Measurements from ENCODE around the gene RBFOX2. TPM values are rescaled to one million over a fixed set of nuclear protein-coding genes. Genes with fewer than 3 reads are reported as not detected.

RBFOX2 gene
- total RNA-seq, 1 experiment from 2014 or later, result 81.1 TPM

DNA sequence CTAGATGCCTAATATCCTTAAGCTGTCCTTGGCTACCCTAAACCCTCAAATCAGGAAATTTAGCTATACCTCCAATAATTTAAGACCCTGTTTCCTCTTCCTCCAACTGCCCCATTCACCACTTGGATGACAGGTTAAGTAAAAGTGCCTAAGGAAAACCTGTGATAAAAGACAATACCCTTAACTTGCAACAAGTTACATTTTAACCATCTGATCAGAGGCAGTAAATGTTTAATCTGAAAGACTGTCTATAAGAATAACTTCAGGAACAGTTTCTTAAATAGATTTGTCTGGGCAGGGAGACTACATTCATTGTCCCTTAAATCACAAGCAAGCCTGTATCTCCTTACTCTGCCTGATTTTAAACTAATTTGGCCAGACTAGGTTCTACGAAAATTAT is 181.8 kb downstream of the RBFOX2 start:
- Histone ChIP-seq H3K4me1 (ENCODE audit: control insufficient read depth, insufficient read depth, low read length) (peaks cover 9% of the 10 kb centered on the region), H3K27ac (ENCODE audit: low read length) (no peak overlapping the region), H3K4me3 (ENCODE audit: low read depth in 2 of 2, low read length in 2 of 2) (no peak overlapping the region), H3K36me3 (ENCODE audit: control insufficient read depth, insufficient read depth, low read length) (no peaks in the 10 kb centered on the region), H3K27me3 (ENCODE audit: control insufficient read depth, insufficient read depth, low read length) (no peaks in the 10 kb centered on the region), H3K9me3 (ENCODE audit: control insufficient read depth, insufficient read depth, low read depth, low read length) (no peaks in the 10 kb centered on the region)
- ChIA-PET CTCF (no interaction called here), POLR2A (interaction anchor here (0.6 to 0.7 kb wide), 2 partner anchors 690 to 1016 kb away, joined by 4 read pairs; no protein-coding TSS in a partner anchor)
- DNase-seq (ENCODE audit: low read depth, low spot score) (no peak), ATAC-seq (no peak)
- intact Hi-C loops (cut with micrococcal nuclease; ENCODE audit: unreplicated experiment) (no loop called here), in situ Hi-C loops (cut with HindIII; ENCODE audit: low pct_unique_long_range_greater_than_20kb, low sequenced_read_pairs) (no loop called here)
- TF ChIP-seq, protein P1, sequence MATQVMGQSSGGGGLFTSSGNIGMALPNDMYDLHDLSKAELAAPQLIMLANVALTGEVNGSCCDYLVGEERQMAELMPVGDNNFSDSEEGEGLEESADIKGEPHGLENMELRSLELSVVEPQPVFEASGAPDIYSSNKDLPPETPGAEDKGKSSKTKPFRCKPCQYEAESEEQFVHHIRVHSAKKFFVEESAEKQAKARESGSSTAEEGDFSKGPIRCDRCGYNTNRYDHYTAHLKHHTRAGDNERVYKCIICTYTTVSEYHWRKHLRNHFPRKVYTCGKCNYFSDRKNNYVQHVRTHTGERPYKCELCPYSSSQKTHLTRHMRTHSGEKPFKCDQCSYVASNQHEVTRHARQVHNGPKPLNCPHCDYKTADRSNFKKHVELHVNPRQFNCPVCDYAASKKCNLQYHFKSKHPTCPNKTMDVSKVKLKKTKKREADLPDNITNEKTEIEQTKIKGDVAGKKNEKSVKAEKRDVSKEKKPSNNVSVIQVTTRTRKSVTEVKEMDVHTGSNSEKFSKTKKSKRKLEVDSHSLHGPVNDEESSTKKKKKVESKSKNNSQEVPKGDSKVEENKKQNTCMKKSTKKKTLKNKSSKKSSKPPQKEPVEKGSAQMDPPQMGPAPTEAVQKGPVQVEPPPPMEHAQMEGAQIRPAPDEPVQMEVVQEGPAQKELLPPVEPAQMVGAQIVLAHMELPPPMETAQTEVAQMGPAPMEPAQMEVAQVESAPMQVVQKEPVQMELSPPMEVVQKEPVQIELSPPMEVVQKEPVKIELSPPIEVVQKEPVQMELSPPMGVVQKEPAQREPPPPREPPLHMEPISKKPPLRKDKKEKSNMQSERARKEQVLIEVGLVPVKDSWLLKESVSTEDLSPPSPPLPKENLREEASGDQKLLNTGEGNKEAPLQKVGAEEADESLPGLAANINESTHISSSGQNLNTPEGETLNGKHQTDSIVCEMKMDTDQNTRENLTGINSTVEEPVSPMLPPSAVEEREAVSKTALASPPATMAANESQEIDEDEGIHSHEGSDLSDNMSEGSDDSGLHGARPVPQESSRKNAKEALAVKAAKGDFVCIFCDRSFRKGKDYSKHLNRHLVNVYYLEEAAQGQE (IDR thresholded peaks at IDR 0.05; ENCODE audit: insufficient read depth in 1 of 2, low read depth in 2 of 2, low read length in 1 of 2), result no peak
- TF ChIP-seq SIN3A (IDR thresholded peaks at IDR 0.05; ENCODE audit: borderline replicate concordance, insufficient read depth, low read depth, low read length) (no peak), TCF7L2 (IDR thresholded peaks at IDR 0.05; ENCODE audit: low read depth, low read length) (no peak), POLR2AphosphoS5 (IDR thresholded peaks at IDR 0.05; ENCODE audit: low read depth, low read length) (no peak)
- TF ChIP-seq, protein P2, sequence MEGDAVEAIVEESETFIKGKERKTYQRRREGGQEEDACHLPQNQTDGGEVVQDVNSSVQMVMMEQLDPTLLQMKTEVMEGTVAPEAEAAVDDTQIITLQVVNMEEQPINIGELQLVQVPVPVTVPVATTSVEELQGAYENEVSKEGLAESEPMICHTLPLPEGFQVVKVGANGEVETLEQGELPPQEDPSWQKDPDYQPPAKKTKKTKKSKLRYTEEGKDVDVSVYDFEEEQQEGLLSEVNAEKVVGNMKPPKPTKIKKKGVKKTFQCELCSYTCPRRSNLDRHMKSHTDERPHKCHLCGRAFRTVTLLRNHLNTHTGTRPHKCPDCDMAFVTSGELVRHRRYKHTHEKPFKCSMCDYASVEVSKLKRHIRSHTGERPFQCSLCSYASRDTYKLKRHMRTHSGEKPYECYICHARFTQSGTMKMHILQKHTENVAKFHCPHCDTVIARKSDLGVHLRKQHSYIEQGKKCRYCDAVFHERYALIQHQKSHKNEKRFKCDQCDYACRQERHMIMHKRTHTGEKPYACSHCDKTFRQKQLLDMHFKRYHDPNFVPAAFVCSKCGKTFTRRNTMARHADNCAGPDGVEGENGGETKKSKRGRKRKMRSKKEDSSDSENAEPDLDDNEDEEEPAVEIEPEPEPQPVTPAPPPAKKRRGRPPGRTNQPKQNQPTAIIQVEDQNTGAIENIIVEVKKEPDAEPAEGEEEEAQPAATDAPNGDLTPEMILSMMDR (IDR thresholded peaks at IDR 0.05), result no peak
- BruUV-seq (replicated peaks), result no TSS peak

DNA sequence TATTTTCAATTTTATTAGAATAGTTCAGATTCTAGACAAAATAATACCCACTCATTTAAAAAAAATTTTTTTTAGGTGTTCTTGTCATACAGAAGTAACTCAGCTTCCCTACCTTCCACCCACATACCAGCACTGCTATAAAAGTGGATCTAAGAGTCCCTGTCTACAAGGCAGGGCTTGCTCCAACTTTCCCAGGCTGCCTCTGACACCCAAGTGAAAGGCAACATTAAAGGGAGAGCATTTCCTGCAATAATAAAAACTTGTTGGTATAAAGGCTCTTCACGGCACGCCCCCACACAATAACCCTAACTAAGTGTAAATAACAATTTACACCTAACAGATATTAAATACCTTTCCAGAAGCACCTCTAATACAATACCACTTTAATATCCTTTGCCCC is 183.7 kb downstream of the RBFOX2 start:
- DNase-seq (ENCODE audit: low read depth, low spot score), result no peak
- Histone ChIP-seq H3K4me1 (ENCODE audit: control insufficient read depth, insufficient read depth, low read length) (peaks cover 9% of the 10 kb centered on the region), H3K36me3 (ENCODE audit: control insufficient read depth, insufficient read depth, low read length) (0 out of 2 replicates have a peak, but pooled peaks cover under 1% of the 10 kb centered on the region), H3K4me3 (ENCODE audit: low read depth in 2 of 2, low read length in 2 of 2) (no peak overlapping the region), H3K27ac (ENCODE audit: low read length) (no peak overlapping the region), H3K27me3 (ENCODE audit: control insufficient read depth, insufficient read depth, low read length) (no peaks in the 10 kb centered on the region), H3K9me3 (ENCODE audit: control insufficient read depth, insufficient read depth, low read depth, low read length) (no peaks in the 10 kb centered on the region)
- ChIA-PET CTCF (no interaction called here), POLR2A (interaction anchor here (0.5 kb wide), 1 partner anchor 547 kb away, joined by 10 read pairs; no protein-coding TSS in a partner anchor)
- in situ Hi-C loops (cut with HindIII; ENCODE audit: low pct_unique_long_range_greater_than_20kb, low sequenced_read_pairs), result no loop called here
- ATAC-seq, result no peak
- intact Hi-C loops (cut with micrococcal nuclease; ENCODE audit: unreplicated experiment), result no loop called here
- BruUV-seq (replicated peaks), result no TSS peak
- TF ChIP-seq POLR2AphosphoS5 (IDR thresholded peaks at IDR 0.05; ENCODE audit: low read depth, low read length) (no peak), TCF7L2 (IDR thresholded peaks at IDR 0.05; ENCODE audit: low read depth, low read length) (no peak), SIN3A (IDR thresholded peaks at IDR 0.05; ENCODE audit: borderline replicate concordance, insufficient read depth, low read depth, low read length) (no peak)
- TF ChIP-seq, protein P1 (IDR thresholded peaks at IDR 0.05; ENCODE audit: insufficient read depth in 1 of 2, low read depth in 2 of 2, low read length in 1 of 2), result no peak
- TF ChIP-seq, protein P2 (IDR thresholded peaks at IDR 0.05), result no peak

Data from Panc1 (cell line).